Suppressor macrophage treated with lipopolysaccharide for 1 hour (primary cell): ENCODE results near the gene BICD2.
A peak's percentile ranks its signal among the peaks of the same experiment; 100 is the strongest.

Experiments
- DNase-seq, 3 donors: peaks; one replicate each; pipeline ENCODE4 v3.0.0-alpha.2; 2020 to 2022

The BICD2 gene

GRCh38 chr9:92713528-92713927, 51.1 kb downstream of the BICD2 start:
- DNase-seq: no peak

- no peak for DNase-seq
Observed at GRCh38 chr9:92712767-92713166, 51.9 kb downstream of the BICD2 start.

- no peak for DNase-seq
Observed at GRCh38 chr9:92711844-92712243, 52.8 kb downstream of the BICD2 start.

- DNase-seq: no peak
Observed at GRCh38 chr9:92711146-92711545, 53.5 kb downstream of the BICD2 start.

- DNase-seq: no peak
Observed at GRCh38 chr9:92710368-92710767, 54.3 kb downstream of the BICD2 start.

GRCh38 chr9:92709954-92710353, 54.7 kb downstream of the BICD2 start:
- no peak for DNase-seq

- DNase-seq: no peak
Observed at GRCh38 chr9:92709240-92709639, 55.4 kb downstream of the BICD2 start.

GRCh38 chr9:92707530-92707929, 57.1 kb downstream of the BICD2 start:
- DNase-seq: no peak

GRCh38 chr9:92706218-92706940, 58.3 kb downstream of the BICD2 start:
- peak; percentile 35 to 47 (median 36) for DNase-seq

GRCh38 chr9:92704528-92704927, 60.1 kb downstream of the BICD2 start:
- DNase-seq: no peak

- no peak for DNase-seq
Observed at GRCh38 chr9:92696619-92697018, 68.0 kb downstream of the BICD2 start.

GRCh38 chr9:92686954-92687353, 77.7 kb downstream of the BICD2 start:
- peak in 1 of 3 donors; percentile 13 for DNase-seq

- DNase-seq: no peak
Observed at GRCh38 chr9:92685022-92685421, 79.6 kb downstream of the BICD2 start.

GRCh38 chr9:92682269-92682668, 82.4 kb downstream of the BICD2 start:
- no peak for DNase-seq

GRCh38 chr9:92680166-92681119, 84.2 kb downstream of the BICD2 start:
- peak in 2 of 3 donors; percentile 19 to 20 for DNase-seq

- DNase-seq: no peak
Observed at GRCh38 chr9:92679413-92680165, 85.0 kb downstream of the BICD2 start.

GRCh38 chr9:92671323-92671722, 93.3 kb downstream of the BICD2 start:
- DNase-seq: peak; percentile 25 to 57 (median 51)

- peak; percentile 99 to 100 (median 100) for DNase-seq
Observed at GRCh38 chr9:92669890-92670708, 94.5 kb downstream of the BICD2 start, which contains the start of gene IPPK. IPPK (minus strand) TSS chr9:92670131; CDS start chr9:92669988, 143 bp downstream.

GRCh38 chr9:92669527-92669889, 95.1 kb downstream of the BICD2 start:
- DNase-seq: peak; percentile 50 to 80 (median 63)

GRCh38 chr9:92668746-92669526, 95.7 kb downstream of the BICD2 start:
- DNase-seq: peak in 2 of 3 donors; percentile 46 to 59

GRCh38 chr9:92666912-92667532, 97.6 kb downstream of the BICD2 start:
- no peak for DNase-seq
